Right hindlimb (tissue), 1 donor: ENCODE data around the gene SH2D2A.
A peak's percentile ranks its signal among the peaks of the same experiment; 100 is the strongest.

Source experiments
- DNase-seq: peaks from one replicate; pipeline ENCODE4 v3.0.0-alpha.2; 2018

The SH2D2A gene

GRCh38 chr1:156816561-156817328 lies at the start of gene SH2D2A:
SH2D2A (minus strand) TSS chr1:156816848; CDS start chr1:156816708, 140 bp downstream.
- no peak for DNase-seq

- no peak for DNase-seq
Observed at GRCh38 chr1:156865865-156866248, 49.2 kb upstream of the SH2D2A start.

GRCh38 chr1:156865258-156865657 lies 48.6 kb upstream of the SH2D2A start:
- no peak for DNase-seq

GRCh38 chr1:156864796-156865195 lies 48.1 kb upstream of the SH2D2A start:
- DNase-seq = no peak

- DNase-seq = no peak
Observed at GRCh38 chr1:156863631-156864030, 47.0 kb upstream of the SH2D2A start.

- DNase-seq = no peak
Observed at GRCh38 chr1:156862997-156863599, 46.5 kb upstream of the SH2D2A start.

- DNase-seq = no peak
Observed at GRCh38 chr1:156862584-156862983, 45.9 kb upstream of the SH2D2A start.

- peak; percentile 78 for DNase-seq
Observed at GRCh38 chr1:156860628-156861423, 44.2 kb upstream of the SH2D2A start, which contains the start of gene NTRK1. NTRK1 (plus strand) TSS chr1:156860865; CDS start chr1:156860935, 70 bp downstream.

GRCh38 chr1:156860113-156860627 lies 43.5 kb upstream of the SH2D2A start:
- peak; percentile 72 for DNase-seq

- no peak for DNase-seq
Observed at GRCh38 chr1:156859523-156860112, 43.0 kb upstream of the SH2D2A start.

GRCh38 chr1:156858959-156859522 lies 42.4 kb upstream of the SH2D2A start, which contains the start of gene INSRR:
INSRR (minus strand) TSS chr1:156859117; CDS start chr1:156858621, 496 bp downstream.
- peak; percentile 44 for DNase-seq

GRCh38 chr1:156858555-156858956 lies 41.9 kb upstream of the SH2D2A start:
- no peak for DNase-seq

GRCh38 chr1:156857532-156857931 lies 40.9 kb upstream of the SH2D2A start:
- DNase-seq = no peak

GRCh38 chr1:156856282-156856785 lies 39.7 kb upstream of the SH2D2A start:
- DNase-seq = no peak

GRCh38 chr1:156854634-156855033 lies 38.0 kb upstream of the SH2D2A start:
- DNase-seq = no peak

- no peak for DNase-seq
Observed at GRCh38 chr1:156853761-156854160, 37.1 kb upstream of the SH2D2A start.

- DNase-seq = peak; percentile 76
Observed at GRCh38 chr1:156852418-156852874, 35.8 kb upstream of the SH2D2A start.

GRCh38 chr1:156851779-156852417 lies 35.2 kb upstream of the SH2D2A start:
- no peak for DNase-seq

- DNase-seq = no peak
Observed at GRCh38 chr1:156849151-156849496, 32.5 kb upstream of the SH2D2A start.

- no peak for DNase-seq
Observed at GRCh38 chr1:156848461-156849150, 32.0 kb upstream of the SH2D2A start.
